ENCODE data around the gene GLB1L2.

The GLB1L2 gene

DNA sequence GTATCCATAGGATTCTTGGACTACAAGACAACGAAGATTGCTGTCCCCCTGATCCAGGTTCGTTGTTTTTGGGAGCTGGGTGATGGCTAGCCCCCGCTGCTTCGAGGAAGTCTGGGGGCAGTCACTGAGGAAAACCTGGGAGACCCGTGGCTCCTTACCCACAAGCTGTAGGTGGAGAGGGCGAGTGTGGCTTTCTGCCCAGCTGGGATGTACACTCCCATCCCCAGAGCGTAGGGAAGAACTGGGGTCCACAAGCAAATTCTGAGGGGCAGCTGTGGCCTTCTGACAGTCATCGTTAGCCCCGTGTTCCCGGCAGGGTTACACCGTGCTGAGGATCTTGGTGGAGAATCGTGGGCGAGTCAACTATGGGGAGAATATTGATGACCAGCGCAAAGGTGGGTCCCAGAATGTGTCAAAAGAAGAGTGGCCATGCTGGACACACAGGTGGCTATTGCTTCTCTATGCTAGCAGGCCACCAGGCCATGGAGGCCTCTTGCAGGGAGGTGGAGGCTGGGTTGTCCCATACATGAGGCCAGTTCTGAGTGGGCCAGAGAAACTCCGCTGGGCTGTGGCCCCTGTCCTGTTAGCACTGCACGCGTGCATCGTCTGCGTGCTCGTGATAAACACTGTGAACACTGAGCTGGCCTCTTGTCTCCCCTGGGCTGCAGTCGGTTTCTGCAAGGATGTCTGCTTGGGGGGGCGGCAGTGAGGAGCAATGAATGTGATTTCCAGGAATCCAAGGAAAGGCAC, 39.8 kb downstream of the GLB1L2 start:
- TF ChIP-seq PPARA (CRISPR knock-in tag; IDR thresholded peaks at IDR 0.05; ENCODE audit: borderline replicate concordance) (no peak), ESRRG (CRISPR knock-in tag; IDR thresholded peaks at IDR 0.05) (no peak), TCF4 (CRISPR knock-in tag; IDR thresholded peaks at IDR 0.05; ENCODE audit: borderline replicate concordance) (no peak), ZNF565 (CRISPR knock-in tag; conservative IDR thresholded peaks at IDR 0.05; ENCODE audit: low read depth) (no peak), ARNTL (CRISPR knock-in tag; IDR thresholded peaks at IDR 0.05; ENCODE audit: borderline replicate concordance, low read depth) (no peak), TOX (CRISPR knock-in tag; IDR thresholded peaks at IDR 0.05; ENCODE audit: borderline replicate concordance) (no peak)
- TF ChIP-seq, protein P1, sequence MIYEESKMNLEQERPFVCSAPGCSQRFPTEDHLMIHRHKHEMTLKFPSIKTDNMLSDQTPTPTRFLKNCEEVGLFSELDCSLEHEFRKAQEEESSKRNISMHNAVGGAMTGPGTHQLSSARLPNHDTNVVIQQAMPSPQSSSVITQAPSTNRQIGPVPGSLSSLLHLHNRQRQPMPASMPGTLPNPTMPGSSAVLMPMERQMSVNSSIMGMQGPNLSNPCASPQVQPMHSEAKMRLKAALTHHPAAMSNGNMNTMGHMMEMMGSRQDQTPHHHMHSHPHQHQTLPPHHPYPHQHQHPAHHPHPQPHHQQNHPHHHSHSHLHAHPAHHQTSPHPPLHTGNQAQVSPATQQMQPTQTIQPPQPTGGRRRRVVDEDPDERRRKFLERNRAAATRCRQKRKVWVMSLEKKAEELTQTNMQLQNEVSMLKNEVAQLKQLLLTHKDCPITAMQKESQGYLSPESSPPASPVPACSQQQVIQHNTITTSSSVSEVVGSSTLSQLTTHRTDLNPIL (CRISPR knock-in tag; IDR thresholded peaks at IDR 0.05; ENCODE audit: low read depth): no peak

DNA sequence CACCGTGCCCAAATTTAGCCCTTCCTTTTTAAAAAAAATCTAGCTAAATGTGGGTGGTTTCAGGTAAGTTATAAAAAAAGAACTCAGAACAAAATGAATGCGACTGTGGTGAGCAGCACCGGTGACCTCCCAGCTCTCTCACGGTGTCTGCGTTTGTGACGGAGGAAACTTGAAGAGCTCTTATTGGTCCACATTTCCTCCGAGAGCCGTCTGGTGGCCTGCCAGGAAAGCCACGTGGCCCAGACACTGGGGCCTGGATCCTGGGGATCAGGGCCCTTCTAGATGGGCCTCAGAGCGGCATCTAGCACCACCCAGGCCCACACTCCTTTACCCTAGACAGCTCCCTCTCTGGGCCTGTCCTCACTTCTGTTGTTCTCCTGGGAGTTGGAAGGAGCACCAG, 40.7 kb downstream of the GLB1L2 start:
- no peak for ATAC-seq

More for the DNA sequence above, 39.8 kb downstream of the GLB1L2 start:
- no peak for ATAC-seq

DNA sequence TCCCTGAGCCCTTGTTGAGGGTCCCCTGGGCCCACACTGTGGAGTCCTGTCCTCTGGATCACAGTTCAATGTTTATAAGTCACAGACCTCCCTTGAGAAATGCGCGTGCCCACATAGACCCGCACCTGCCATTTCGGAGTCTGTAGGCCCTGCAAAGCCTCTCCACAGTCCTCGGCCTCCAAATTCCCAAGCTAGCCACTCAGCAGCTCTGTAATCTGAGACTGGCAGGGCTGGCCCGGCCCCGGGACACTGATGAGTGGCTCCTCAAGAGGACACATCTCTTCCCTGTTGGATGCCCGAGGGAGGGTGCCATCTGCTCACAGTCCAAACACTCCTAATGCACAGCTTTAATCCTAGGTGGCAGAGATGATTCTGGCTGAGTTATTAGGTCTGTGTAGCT, 41.2 kb downstream of the GLB1L2 start:
- no peak for TF ChIP-seq ZNF70 (CRISPR knock-in tag; IDR thresholded peaks at IDR 0.05)
- TF ChIP-seq SNAI2 (CRISPR knock-in tag; IDR thresholded peaks at IDR 0.05): no peak
- no peak for TF ChIP-seq ZNF565 (CRISPR knock-in tag; conservative IDR thresholded peaks at IDR 0.05; ENCODE audit: low read depth)
- TF ChIP-seq, protein P2, sequence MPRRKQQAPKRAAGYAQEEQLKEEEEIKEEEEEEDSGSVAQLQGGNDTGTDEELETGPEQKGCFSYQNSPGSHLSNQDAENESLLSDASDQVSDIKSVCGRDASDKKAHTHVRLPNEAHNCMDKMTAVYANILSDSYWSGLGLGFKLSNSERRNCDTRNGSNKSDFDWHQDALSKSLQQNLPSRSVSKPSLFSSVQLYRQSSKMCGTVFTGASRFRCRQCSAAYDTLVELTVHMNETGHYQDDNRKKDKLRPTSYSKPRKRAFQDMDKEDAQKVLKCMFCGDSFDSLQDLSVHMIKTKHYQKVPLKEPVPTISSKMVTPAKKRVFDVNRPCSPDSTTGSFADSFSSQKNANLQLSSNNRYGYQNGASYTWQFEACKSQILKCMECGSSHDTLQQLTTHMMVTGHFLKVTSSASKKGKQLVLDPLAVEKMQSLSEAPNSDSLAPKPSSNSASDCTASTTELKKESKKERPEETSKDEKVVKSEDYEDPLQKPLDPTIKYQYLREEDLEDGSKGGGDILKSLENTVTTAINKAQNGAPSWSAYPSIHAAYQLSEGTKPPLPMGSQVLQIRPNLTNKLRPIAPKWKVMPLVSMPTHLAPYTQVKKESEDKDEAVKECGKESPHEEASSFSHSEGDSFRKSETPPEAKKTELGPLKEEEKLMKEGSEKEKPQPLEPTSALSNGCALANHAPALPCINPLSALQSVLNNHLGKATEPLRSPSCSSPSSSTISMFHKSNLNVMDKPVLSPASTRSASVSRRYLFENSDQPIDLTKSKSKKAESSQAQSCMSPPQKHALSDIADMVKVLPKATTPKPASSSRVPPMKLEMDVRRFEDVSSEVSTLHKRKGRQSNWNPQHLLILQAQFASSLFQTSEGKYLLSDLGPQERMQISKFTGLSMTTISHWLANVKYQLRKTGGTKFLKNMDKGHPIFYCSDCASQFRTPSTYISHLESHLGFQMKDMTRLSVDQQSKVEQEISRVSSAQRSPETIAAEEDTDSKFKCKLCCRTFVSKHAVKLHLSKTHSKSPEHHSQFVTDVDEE (CRISPR knock-in tag; IDR thresholded peaks at IDR 0.05): no peak
- TF ChIP-seq, protein P3, sequence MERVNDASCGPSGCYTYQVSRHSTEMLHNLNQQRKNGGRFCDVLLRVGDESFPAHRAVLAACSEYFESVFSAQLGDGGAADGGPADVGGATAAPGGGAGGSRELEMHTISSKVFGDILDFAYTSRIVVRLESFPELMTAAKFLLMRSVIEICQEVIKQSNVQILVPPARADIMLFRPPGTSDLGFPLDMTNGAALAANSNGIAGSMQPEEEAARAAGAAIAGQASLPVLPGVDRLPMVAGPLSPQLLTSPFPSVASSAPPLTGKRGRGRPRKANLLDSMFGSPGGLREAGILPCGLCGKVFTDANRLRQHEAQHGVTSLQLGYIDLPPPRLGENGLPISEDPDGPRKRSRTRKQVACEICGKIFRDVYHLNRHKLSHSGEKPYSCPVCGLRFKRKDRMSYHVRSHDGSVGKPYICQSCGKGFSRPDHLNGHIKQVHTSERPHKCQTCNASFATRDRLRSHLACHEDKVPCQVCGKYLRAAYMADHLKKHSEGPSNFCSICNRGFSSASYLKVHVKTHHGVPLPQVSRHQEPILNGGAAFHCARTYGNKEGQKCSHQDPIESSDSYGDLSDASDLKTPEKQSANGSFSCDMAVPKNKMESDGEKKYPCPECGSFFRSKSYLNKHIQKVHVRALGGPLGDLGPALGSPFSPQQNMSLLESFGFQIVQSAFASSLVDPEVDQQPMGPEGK (CRISPR knock-in tag; IDR thresholded peaks at IDR 0.05; ENCODE audit: borderline replicate concordance): no peak
- no peak for TF ChIP-seq TCF4 (CRISPR knock-in tag; IDR thresholded peaks at IDR 0.05; ENCODE audit: borderline replicate concordance)
- no peak for ATAC-seq

More for the DNA sequence above, 40.7 kb downstream of the GLB1L2 start:
- TF ChIP-seq RARB (CRISPR knock-in tag; IDR thresholded peaks at IDR 0.05): no peak
- TF ChIP-seq, protein P4, sequence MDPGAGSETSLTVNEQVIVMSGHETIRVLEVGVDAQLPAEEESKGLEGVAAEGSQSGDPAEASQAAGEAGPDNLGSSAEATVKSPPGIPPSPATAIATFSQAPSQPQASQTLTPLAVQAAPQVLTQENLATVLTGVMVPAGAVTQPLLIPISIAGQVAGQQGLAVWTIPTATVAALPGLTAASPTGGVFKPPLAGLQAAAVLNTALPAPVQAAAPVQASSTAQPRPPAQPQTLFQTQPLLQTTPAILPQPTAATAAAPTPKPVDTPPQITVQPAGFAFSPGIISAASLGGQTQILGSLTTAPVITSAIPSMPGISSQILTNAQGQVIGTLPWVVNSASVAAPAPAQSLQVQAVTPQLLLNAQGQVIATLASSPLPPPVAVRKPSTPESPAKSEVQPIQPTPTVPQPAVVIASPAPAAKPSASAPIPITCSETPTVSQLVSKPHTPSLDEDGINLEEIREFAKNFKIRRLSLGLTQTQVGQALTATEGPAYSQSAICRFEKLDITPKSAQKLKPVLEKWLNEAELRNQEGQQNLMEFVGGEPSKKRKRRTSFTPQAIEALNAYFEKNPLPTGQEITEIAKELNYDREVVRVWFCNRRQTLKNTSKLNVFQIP (CRISPR knock-in tag; IDR thresholded peaks at IDR 0.05; ENCODE audit: borderline replicate concordance, low read depth): no peak
- TF ChIP-seq ZNF8 (CRISPR knock-in tag; IDR thresholded peaks at IDR 0.05): no peak
- TF ChIP-seq GLIS3 (CRISPR knock-in tag; IDR thresholded peaks at IDR 0.05): no peak
- TF ChIP-seq CSDC2 (CRISPR knock-in tag; IDR thresholded peaks at IDR 0.05): no peak
- TF ChIP-seq ZC3H10 (CRISPR knock-in tag; IDR thresholded peaks at IDR 0.05): no peak
- no peak for TF ChIP-seq ESRRG (CRISPR knock-in tag; IDR thresholded peaks at IDR 0.05)
- TF ChIP-seq PPARA (CRISPR knock-in tag; IDR thresholded peaks at IDR 0.05; ENCODE audit: borderline replicate concordance): no peak
- TF ChIP-seq ARNTL (CRISPR knock-in tag; IDR thresholded peaks at IDR 0.05; ENCODE audit: borderline replicate concordance, low read depth): no peak
- TF ChIP-seq, protein P1 (CRISPR knock-in tag; IDR thresholded peaks at IDR 0.05; ENCODE audit: low read depth): no peak
- TF ChIP-seq, protein P3 (CRISPR knock-in tag; IDR thresholded peaks at IDR 0.05; ENCODE audit: borderline replicate concordance): no peak

Data from SK-N-SH treated with all-trans-retinoic acid at 6 μM for 48 hours (cell line).